Measurements from ENCODE around the gene UBAC1.

The UBAC1 gene

GRCh38 chr9:136002215-136002614 lies 41.0 kb upstream of the UBAC1 start:
- H3K27me3 ChIP-seq (ENCODE audit: control insufficient read depth, low read length) = no peaks in the 10 kb centered on the region
- no peaks in the 10 kb centered on the region for H3K4me1 ChIP-seq (ENCODE audit: control insufficient read depth, low read length)
- H3K4me2 ChIP-seq (ENCODE audit: low read length) = no peak overlapping the region
- H3K9me3 ChIP-seq (ENCODE audit: control insufficient read depth, insufficient read depth, low read length) = no peaks in the 10 kb centered on the region
- no peak overlapping the region for H3K27ac ChIP-seq (ENCODE audit: low read depth, low read length)
- no peaks in the 10 kb centered on the region for H3F3A ChIP-seq (ENCODE audit: control insufficient read depth, insufficient read depth)
- no peak overlapping the region for H3K4me3 ChIP-seq (ENCODE audit: low read length)
- no peaks in the 10 kb centered on the region for H3K9me2 ChIP-seq (replicated peaks; ENCODE audit: control insufficient read depth, low read length)
- no peaks in the 10 kb centered on the region for H3K36me3 ChIP-seq (ENCODE audit: control insufficient read depth, low read length)
- no peaks in the 10 kb centered on the region for H3K79me2 ChIP-seq (ENCODE audit: control insufficient read depth, low read length)
- H4K20me1 ChIP-seq (ENCODE audit: control insufficient read depth, insufficient read depth, low read depth, low read length) = no peaks in the 10 kb centered on the region
- no peak for TF ChIP-seq EZH2phosphoT487 (IDR thresholded peaks at IDR 0.05; ENCODE audit: borderline replicate concordance, low read length)
- no peak for TF ChIP-seq CTCF (IDR thresholded peaks at IDR 0.05; ENCODE audit: low read depth, low read length, poor library complexity, severe bottlenecking)

- H3K36me3 ChIP-seq (ENCODE audit: control insufficient read depth, low read length) = no peaks in the 10 kb centered on the region
- H3K4me2 ChIP-seq (ENCODE audit: low read length) = no peak overlapping the region
- no peaks in the 10 kb centered on the region for H3K9me3 ChIP-seq (ENCODE audit: control insufficient read depth, insufficient read depth, low read length)
- H3K4me3 ChIP-seq (ENCODE audit: low read length) = no peak overlapping the region
- no peaks in the 10 kb centered on the region for H3K9me2 ChIP-seq (replicated peaks; ENCODE audit: control insufficient read depth, low read length)
- H3K27me3 ChIP-seq (ENCODE audit: control insufficient read depth, low read length) = no peaks in the 10 kb centered on the region
- no peaks in the 10 kb centered on the region for H3K79me2 ChIP-seq (ENCODE audit: control insufficient read depth, low read length)
- no peak overlapping the region for H3K27ac ChIP-seq (ENCODE audit: low read depth, low read length)
- no peaks in the 10 kb centered on the region for H3F3A ChIP-seq (ENCODE audit: control insufficient read depth, insufficient read depth)
- H3K4me1 ChIP-seq (ENCODE audit: control insufficient read depth, low read length) = no peaks in the 10 kb centered on the region
- TF ChIP-seq CTCF (IDR thresholded peaks at IDR 0.05; ENCODE audit: low read depth, low read length, poor library complexity, severe bottlenecking) = no peak
- no peak for TF ChIP-seq EZH2phosphoT487 (IDR thresholded peaks at IDR 0.05; ENCODE audit: borderline replicate concordance, low read length)
- no peaks in the 10 kb centered on the region for H4K20me1 ChIP-seq (ENCODE audit: control insufficient read depth, insufficient read depth, low read depth, low read length)
Measured at GRCh38 chr9:136001231-136001630, 40.1 kb upstream of the UBAC1 start.

- H3K27me3 ChIP-seq (ENCODE audit: control insufficient read depth, low read length) = no peaks in the 10 kb centered on the region
- H3F3A ChIP-seq (ENCODE audit: control insufficient read depth, insufficient read depth) = no peaks in the 10 kb centered on the region
- no peaks in the 10 kb centered on the region for H3K36me3 ChIP-seq (ENCODE audit: control insufficient read depth, low read length)
- H3K9me3 ChIP-seq (ENCODE audit: control insufficient read depth, insufficient read depth, low read length) = no peaks in the 10 kb centered on the region
- H3K4me3 ChIP-seq (ENCODE audit: low read length) = no peak overlapping the region
- H3K9me2 ChIP-seq (replicated peaks; ENCODE audit: control insufficient read depth, low read length) = no peaks in the 10 kb centered on the region
- no peak overlapping the region for H3K27ac ChIP-seq (ENCODE audit: low read depth, low read length)
- no peaks in the 10 kb centered on the region for H4K20me1 ChIP-seq (ENCODE audit: control insufficient read depth, insufficient read depth, low read depth, low read length)
- no peaks in the 10 kb centered on the region for H3K4me1 ChIP-seq (ENCODE audit: control insufficient read depth, low read length)
- no peaks in the 10 kb centered on the region for H3K79me2 ChIP-seq (ENCODE audit: control insufficient read depth, low read length)
- H3K4me2 ChIP-seq (ENCODE audit: low read length) = no peak overlapping the region
- TF ChIP-seq EZH2phosphoT487 (IDR thresholded peaks at IDR 0.05; ENCODE audit: borderline replicate concordance, low read length) (no peak), CTCF (IDR thresholded peaks at IDR 0.05; ENCODE audit: low read depth, low read length, poor library complexity, severe bottlenecking) (no peak)
Measured at GRCh38 chr9:135998410-135999071, 37.4 kb upstream of the UBAC1 start.
